Vagina (tissue), 2 donors: ENCODE data around the gene KIF16B. TPM values are rescaled to one million over a fixed set of nuclear protein-coding genes. Genes with fewer than 3 reads are reported as not detected.

Experiments used
- DNase-seq, 2 donors: peaks; one replicate each; pipeline ENCODE4 v3.0.0-alpha.2; 2017; ENCODE audit errors: extremely low spot score in 2 of 2
- H3K27ac ChIP-seq: fragments of 200-600 bp; sonication (generic); one replicate; pipeline ENCODE4 v1.5.1; 2019
- H3K27me3 ChIP-seq: fragments of 200-600 bp; sonication (generic); one replicate; pipeline ENCODE4 v1.5.1; 2019
- H3K36me3 ChIP-seq, 2 donors: fragments of 200-600 bp; sonication (generic); one replicate each; pipeline ENCODE4 v1.5.1; 2017 to 2019
- H3K4me1 ChIP-seq: fragments of 200-600 bp; sonication (generic); one replicate; pipeline ENCODE4 v1.5.1; 2019
- H3K4me3 ChIP-seq, 2 donors: fragments of 200-600 bp; sonication (generic); 1 replicate in 1 of 2; 2 replicates in 1 of 2; pipeline ENCODE4 v1.5.1; 2016 to 2019
- H3K9me3 ChIP-seq: fragments of 200-600 bp; sonication (generic); one replicate; pipeline ENCODE4 v1.5.1; 2019
- CTCF ChIP-seq, 3 experiments: fragments of 450-650 bp in 2 of 3; fragments of 200-600 bp in 1 of 3; sonication (generic) in 1 of 3; IDR thresholded peaks; one replicate each; pipeline ENCODE4 v1.5.1; 2017 to 2019; ENCODE audit warnings: antibody characterized with exemption in 3 of 3, mild to moderate bottlenecking in 2 of 3, moderate library complexity in 2 of 3
- POLR2A ChIP-seq, 2 donors: fragments of 450-650 bp; IDR thresholded peaks; one replicate each; pipeline ENCODE4 v1.6.1; 2017; ENCODE audit warnings: antibody characterized with exemption in 2 of 2, mild to moderate bottlenecking in 2 of 2, moderate library complexity in 2 of 2
- POLR2AphosphoS5 ChIP-seq, 2 donors: sonication (generic); formaldehyde crosslinking; IDR thresholded peaks; one replicate each; pipeline ENCODE4 v1.9.0; 2017; ENCODE audit warnings: antibody characterized with exemption in 2 of 2, mild to moderate bottlenecking in 2 of 2, low read depth in 1 of 2; ENCODE audit not compliant: insufficient read depth in 1 of 2
- intact Hi-C: fragments of 100-400 bp; cut with DNase I; formaldehyde crosslinking; loops from one replicate; pipeline ENCODE4 v1.15.1; 2023
- total RNA-seq: library from RNA; depleted of rRNA; stranded (reverse); fragments of >200 nt; gene quantifications from one replicate; pipeline ENCODE4 v1.2.3, GENCODE V29; 2016

Gene KIF16B
- total RNA-seq, 1 donor from 2014 or later, result 27.7 TPM

GRCh38 chr20:16541878-16542277, 31.4 kb downstream of the KIF16B start:
- no peak overlapping the region for H3K4me3 ChIP-seq
- DNase-seq, result no peak
- no peaks in the 10 kb centered on the region for H3K27me3 ChIP-seq
- intact Hi-C loops, result no loop called here
- TF ChIP-seq POLR2AphosphoS5 (IDR thresholded peaks at IDR 0.05; ENCODE audit: insufficient read depth in 1 of 2, low read depth in 1 of 2), result no peak
- TF ChIP-seq POLR2A (IDR thresholded peaks at IDR 0.05), result no peak
- no peak for TF ChIP-seq CTCF (IDR thresholded peaks at IDR 0.05)
- H3K9me3 ChIP-seq, result no peaks in the 10 kb centered on the region
- no peaks in the 10 kb centered on the region for H3K36me3 ChIP-seq
- H3K27ac ChIP-seq, result no peak overlapping the region
- peaks cover 16% of the 10 kb centered on the region for H3K4me1 ChIP-seq

GRCh38 chr20:16541226-16541625, 32.0 kb downstream of the KIF16B start:
- no peak for DNase-seq
- intact Hi-C loops, result no loop called here

GRCh38 chr20:16539280-16540021, 33.8 kb downstream of the KIF16B start:
- Histone ChIP-seq H3K4me3 (no peak overlapping the region), H3K27ac (no peak overlapping the region), H3K27me3 (no peaks in the 10 kb centered on the region), H3K4me1 (peaks cover 16% of the 10 kb centered on the region), H3K9me3 (no peaks in the 10 kb centered on the region), H3K36me3 (no peaks in the 10 kb centered on the region)
- no peak for TF ChIP-seq POLR2AphosphoS5 (IDR thresholded peaks at IDR 0.05; ENCODE audit: insufficient read depth in 1 of 2, low read depth in 1 of 2)
- no peak for TF ChIP-seq POLR2A (IDR thresholded peaks at IDR 0.05)
- TF ChIP-seq CTCF (IDR thresholded peaks at IDR 0.05), result no peak
- no peak for DNase-seq
- intact Hi-C loops, result no loop called here

More at GRCh38 chr20:16541226-16541625, 32.0 kb downstream of the KIF16B start:
- TF ChIP-seq CTCF (IDR thresholded peaks at IDR 0.05) (no peak), POLR2AphosphoS5 (IDR thresholded peaks at IDR 0.05; ENCODE audit: insufficient read depth in 1 of 2, low read depth in 1 of 2) (no peak), POLR2A (IDR thresholded peaks at IDR 0.05) (no peak)
- H3K27ac ChIP-seq, result no peak overlapping the region
- peaks cover 16% of the 10 kb centered on the region for H3K4me1 ChIP-seq
- no peaks in the 10 kb centered on the region for H3K27me3 ChIP-seq
- no peak overlapping the region for H3K4me3 ChIP-seq
- no peaks in the 10 kb centered on the region for H3K9me3 ChIP-seq
- H3K36me3 ChIP-seq, result no peaks in the 10 kb centered on the region

GRCh38 chr20:16538779-16539178, 34.5 kb downstream of the KIF16B start:
- H3K27ac ChIP-seq, result no peak overlapping the region
- no peaks in the 10 kb centered on the region for H3K9me3 ChIP-seq
- H3K36me3 ChIP-seq, result no peaks in the 10 kb centered on the region
- intact Hi-C loops, result no loop called here
- no peak overlapping the region for H3K4me3 ChIP-seq
- no peak for DNase-seq
- no peak for TF ChIP-seq POLR2AphosphoS5 (IDR thresholded peaks at IDR 0.05; ENCODE audit: insufficient read depth in 1 of 2, low read depth in 1 of 2)
- no peak for TF ChIP-seq POLR2A (IDR thresholded peaks at IDR 0.05)
- TF ChIP-seq CTCF (IDR thresholded peaks at IDR 0.05), result no peak
- H3K27me3 ChIP-seq, result no peaks in the 10 kb centered on the region
- peaks cover 16% of the 10 kb centered on the region for H3K4me1 ChIP-seq

- Histone ChIP-seq H3K9me3 (no peaks in the 10 kb centered on the region), H3K27me3 (no peaks in the 10 kb centered on the region), H3K4me3 (no peak overlapping the region), H3K4me1 (peaks cover 16% of the 10 kb centered on the region), H3K36me3 (no peaks in the 10 kb centered on the region), H3K27ac (no peak overlapping the region)
- no peak for DNase-seq
- intact Hi-C loops, result no loop called here
- TF ChIP-seq CTCF (IDR thresholded peaks at IDR 0.05), result no peak
Observed at GRCh38 chr20:16537918-16538317, 35.3 kb downstream of the KIF16B start.
